GM12865 (cell line): ENCODE results near the gene HOXB9.

Experiments used
- DNase-seq: peaks from one replicate; pipeline ENCODE4 v3.0.0; 2010; ENCODE audit warnings: low read depth
- H3K4me3 ChIP-seq: 2 replicates; pipeline ENCODE4 v1.5.1; 2011; ENCODE audit warnings: mild to moderate bottlenecking, low read depth, low read length, control low read depth
- TF ChIP-seq, protein P1 (sequence below): IDR thresholded peaks from 2 replicates; pipeline ENCODE4 v1.5.1; 2011; ENCODE audit warnings: low read length, control low read depth, low read depth, inconsistent platforms; ENCODE audit not compliant: insufficient read depth; ENCODE audit errors: missing control alignments

HOXB9 gene

DNA sequence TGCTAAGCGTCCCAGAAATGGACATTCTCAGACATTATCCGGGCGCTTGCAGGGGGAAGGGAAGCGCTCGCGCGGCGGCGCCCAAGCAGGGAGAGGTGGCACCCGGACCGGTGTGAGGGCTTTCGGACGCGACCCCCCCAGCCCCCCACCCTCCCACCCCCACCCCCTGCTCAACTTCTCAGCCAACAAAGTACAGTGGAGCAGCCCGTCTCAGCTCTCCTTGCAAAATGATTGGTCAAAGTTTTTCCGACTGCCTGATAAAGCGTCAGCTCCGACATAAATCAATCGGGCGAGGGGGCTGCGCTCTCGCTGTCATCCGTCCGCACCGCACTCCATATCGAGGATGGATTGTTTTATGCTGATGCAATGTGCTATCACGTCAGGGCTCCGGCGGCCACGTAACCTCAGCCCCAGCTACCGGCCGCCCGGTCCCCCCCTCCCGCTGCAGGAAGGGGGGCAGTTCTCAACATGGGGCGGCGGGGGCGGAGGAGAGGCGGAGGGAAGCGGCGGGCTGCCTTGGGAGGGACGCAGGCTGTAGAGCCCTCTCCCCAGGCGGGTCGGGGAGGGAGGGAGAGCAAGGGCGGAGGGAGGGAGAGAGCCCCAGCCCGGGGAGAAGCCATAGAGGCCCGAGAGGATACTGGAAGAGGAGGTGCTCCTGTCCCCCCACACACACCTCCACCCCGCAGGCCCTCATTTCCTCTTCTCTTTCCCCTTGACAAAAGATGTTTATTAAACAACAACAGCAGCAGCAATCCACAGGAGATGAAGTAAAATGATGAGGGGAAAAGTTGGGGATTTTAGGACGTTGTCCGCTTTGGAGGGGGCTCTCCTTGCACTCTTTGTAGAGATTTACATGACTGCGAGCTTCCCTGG is at the start of gene HOXB9:
TSS of gene HOXB9 (minus strand) at position 114 of the 873 bp plus-strand sequence. CDS start at position 25, 89 bp downstream.
- peak within 1 kb of the TSS; percentile 44 for H3K4me3 ChIP-seq
- no peak for DNase-seq
- TF ChIP-seq, protein P1, sequence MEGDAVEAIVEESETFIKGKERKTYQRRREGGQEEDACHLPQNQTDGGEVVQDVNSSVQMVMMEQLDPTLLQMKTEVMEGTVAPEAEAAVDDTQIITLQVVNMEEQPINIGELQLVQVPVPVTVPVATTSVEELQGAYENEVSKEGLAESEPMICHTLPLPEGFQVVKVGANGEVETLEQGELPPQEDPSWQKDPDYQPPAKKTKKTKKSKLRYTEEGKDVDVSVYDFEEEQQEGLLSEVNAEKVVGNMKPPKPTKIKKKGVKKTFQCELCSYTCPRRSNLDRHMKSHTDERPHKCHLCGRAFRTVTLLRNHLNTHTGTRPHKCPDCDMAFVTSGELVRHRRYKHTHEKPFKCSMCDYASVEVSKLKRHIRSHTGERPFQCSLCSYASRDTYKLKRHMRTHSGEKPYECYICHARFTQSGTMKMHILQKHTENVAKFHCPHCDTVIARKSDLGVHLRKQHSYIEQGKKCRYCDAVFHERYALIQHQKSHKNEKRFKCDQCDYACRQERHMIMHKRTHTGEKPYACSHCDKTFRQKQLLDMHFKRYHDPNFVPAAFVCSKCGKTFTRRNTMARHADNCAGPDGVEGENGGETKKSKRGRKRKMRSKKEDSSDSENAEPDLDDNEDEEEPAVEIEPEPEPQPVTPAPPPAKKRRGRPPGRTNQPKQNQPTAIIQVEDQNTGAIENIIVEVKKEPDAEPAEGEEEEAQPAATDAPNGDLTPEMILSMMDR = no peak

DNA sequence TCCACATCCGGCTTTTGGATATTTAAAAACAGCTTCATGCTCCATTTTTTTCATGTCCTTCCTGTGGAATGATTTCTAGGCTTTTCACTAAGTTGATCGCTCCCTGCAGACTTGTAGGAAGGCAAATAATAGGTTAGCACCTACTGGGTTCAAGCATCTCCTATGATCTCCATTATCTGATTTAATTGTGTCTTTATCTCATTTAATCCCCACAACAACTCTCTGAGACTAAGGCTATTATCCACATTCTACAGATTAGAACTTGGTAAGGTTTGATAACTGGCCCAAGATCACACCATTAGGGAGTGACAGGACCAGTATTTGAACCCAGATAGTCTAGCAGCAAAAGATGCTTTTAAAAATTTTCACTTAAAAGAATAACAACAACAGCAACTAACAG is 46.2 kb upstream of the HOXB9 start:
- H3K4me3 ChIP-seq = no peak overlapping the region
- DNase-seq = no peak
- TF ChIP-seq, protein P1 = no peak

DNA sequence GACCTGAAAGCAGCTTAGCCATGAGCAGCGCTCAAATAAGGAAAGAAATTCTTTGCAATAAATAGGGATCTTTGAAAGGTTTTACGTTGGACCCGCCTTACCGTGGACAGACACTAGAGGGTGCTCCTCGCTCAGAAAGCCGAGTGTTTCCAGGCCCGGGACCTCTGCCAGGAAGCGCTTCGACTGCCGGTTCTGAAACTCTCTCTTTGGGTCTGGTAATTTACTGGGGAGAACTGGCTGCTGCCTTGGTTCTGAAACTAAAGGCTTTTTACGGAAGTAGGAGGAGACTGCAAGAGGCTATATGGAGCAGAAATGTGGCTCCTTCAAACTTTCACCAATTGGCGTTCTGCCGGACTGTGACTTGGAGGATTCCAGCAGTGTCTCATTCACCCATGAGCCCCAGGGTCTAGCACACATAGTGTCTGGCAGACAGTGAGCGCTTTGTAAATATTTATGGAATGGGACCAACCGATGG is 45.6 kb upstream of the HOXB9 start:
- H3K4me3 ChIP-seq = no peak overlapping the region
- TF ChIP-seq, protein P1 = peak; percentile 84
- peak; percentile 64 for DNase-seq

DNA sequence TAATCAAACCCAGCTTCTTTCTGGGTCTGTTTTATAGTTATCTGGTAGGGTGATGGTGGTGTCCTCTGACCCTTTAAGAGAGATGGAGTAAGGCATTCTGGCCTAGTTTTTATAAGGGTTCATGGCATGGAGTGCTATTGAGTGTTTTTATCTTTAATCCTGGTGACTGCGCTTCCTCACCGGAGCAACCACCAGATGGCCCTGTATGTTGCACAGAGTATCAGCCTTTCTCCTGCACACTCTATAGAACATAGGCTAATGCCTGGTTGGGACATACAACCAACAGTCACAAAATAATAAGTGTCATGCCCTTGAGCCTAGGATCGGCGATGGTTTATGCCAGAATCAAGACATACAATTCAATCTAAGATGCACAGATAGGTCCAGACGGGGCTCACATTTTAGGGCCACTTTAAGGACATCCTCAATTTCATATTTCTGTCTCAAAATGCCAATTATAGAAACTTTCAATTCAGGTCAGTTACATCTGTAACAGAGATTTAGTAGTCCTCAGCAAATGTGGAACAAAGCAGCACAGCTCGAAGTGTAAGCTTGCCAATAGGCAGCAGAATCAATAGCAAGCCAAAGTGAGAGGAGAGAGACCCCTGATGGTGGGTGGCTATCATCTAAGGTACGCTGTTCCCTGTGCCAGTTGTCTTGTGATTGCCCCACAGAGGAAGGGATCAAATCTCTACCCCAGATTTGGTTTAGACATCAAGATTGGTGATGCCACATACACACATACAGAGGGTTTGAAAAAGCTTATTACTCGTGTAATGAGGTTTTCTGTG is 37.2 kb upstream of the HOXB9 start:
- no peak for DNase-seq
- H3K4me3 ChIP-seq = no peak overlapping the region
- TF ChIP-seq, protein P1 = no peak

DNA sequence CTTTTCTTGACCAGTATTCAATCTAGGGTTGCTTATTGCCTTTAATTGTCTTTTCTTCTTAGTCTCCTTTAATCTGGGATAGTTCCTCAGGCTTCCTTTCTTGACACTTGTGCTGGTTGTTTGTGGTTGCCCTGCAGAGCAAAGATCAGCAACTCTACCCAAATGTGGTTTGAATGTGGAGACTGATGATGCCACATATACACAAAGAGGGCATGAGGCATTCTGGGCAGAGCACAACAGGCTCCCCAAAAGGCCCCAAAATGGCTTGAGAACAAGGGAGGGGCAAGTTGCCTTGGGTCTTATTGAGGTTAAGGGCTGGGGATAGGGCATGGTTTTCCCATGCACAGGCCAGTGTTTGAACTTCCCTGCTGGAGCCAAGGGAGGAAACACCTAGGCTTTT is 29.8 kb upstream of the HOXB9 start:
- TF ChIP-seq, protein P1 = no peak
- no peak for DNase-seq
- H3K4me3 ChIP-seq = no peak overlapping the region

DNA sequence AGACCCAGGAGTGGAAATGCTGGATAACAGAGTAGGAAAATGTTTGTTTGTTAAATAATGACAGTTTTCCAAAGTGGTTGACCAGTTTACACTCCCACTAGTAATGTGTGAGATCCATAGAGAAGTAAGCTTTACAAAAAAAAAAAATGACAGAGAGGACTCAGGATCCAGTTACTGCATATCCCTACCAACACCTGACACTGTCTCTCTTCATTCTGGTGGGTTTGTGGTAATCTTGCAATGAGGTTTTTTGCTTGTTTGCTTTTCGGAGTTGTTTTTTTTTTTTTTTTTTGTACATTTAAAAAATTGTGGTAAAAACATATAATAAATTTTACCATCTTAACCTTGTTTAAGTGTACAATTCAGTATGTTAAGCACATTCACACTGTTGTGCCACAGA is 23.6 kb upstream of the HOXB9 start:
- H3K4me3 ChIP-seq = no peak overlapping the region
- TF ChIP-seq, protein P1 = no peak
- no peak for DNase-seq
